ENCODE measurements around the gene DIRAS2.

Gene DIRAS2

GRCh38 chr9:90612957-90613356 lies 29.7 kb downstream of the DIRAS2 start:
- TF ChIP-seq ZFX (IDR thresholded peaks at IDR 0.05; ENCODE audit: borderline replicate concordance) (no peak), CTCF (IDR thresholded peaks at IDR 0.05) (no peak)
- H3K27ac ChIP-seq, result no peak overlapping the region

GRCh38 chr9:90611568-90611967 lies 31.1 kb downstream of the DIRAS2 start:
- no peak for TF ChIP-seq CTCF (IDR thresholded peaks at IDR 0.05)
- no peak for TF ChIP-seq ZFX (IDR thresholded peaks at IDR 0.05; ENCODE audit: borderline replicate concordance)
- no peak overlapping the region for H3K27ac ChIP-seq

- TF ChIP-seq ZFX (IDR thresholded peaks at IDR 0.05; ENCODE audit: borderline replicate concordance) (no peak), CTCF (IDR thresholded peaks at IDR 0.05) (no peak)
- H3K27ac ChIP-seq, result no peak overlapping the region
Measured at GRCh38 chr9:90611121-90611520, 31.5 kb downstream of the DIRAS2 start.

- TF ChIP-seq CTCF (IDR thresholded peaks at IDR 0.05) (no peak), ZFX (IDR thresholded peaks at IDR 0.05; ENCODE audit: borderline replicate concordance) (no peak)
- no peak overlapping the region for H3K27ac ChIP-seq
Measured at GRCh38 chr9:90607701-90608516, 34.7 kb downstream of the DIRAS2 start.

- no peak for TF ChIP-seq CTCF (IDR thresholded peaks at IDR 0.05)
- TF ChIP-seq ZFX (IDR thresholded peaks at IDR 0.05; ENCODE audit: borderline replicate concordance), result no peak
Measured at GRCh38 chr9:90600029-90600428, 42.6 kb downstream of the DIRAS2 start.

GRCh38 chr9:90598191-90598590 lies 44.4 kb downstream of the DIRAS2 start:
- H3K27ac ChIP-seq, result no peak overlapping the region
- TF ChIP-seq ZFX (IDR thresholded peaks at IDR 0.05; ENCODE audit: borderline replicate concordance) (no peak), CTCF (IDR thresholded peaks at IDR 0.05) (no peak)

More at GRCh38 chr9:90600029-90600428, 42.6 kb downstream of the DIRAS2 start:
- no peak overlapping the region for H3K27ac ChIP-seq

GRCh38 chr9:90593646-90594045 lies 49.0 kb downstream of the DIRAS2 start:
- TF ChIP-seq CTCF (IDR thresholded peaks at IDR 0.05) (no peak), ZFX (IDR thresholded peaks at IDR 0.05; ENCODE audit: borderline replicate concordance) (no peak)
- no peak overlapping the region for H3K27ac ChIP-seq
